Measurements from ENCODE around the gene NR3C2.

GRCh38 chr4:148159793-148160192, 282.4 kb downstream of the NR3C2 start:
- TF ChIP-seq CTCF (IDR thresholded peaks at IDR 0.05) (no peak), EP300 (IDR thresholded peaks at IDR 0.05) (no peak), POLR2A (IDR thresholded peaks at IDR 0.05) (no peak)

Measured in tibial nerve (tissue), 4 donors.